Stomach (tissue), 19 donors: Measurements from ENCODE around the gene ZPBP2. TPM values are rescaled to one million over a fixed set of nuclear protein-coding genes. Genes with fewer than 3 reads are reported as not detected.

Source experiments
- DNase-seq, 2 donors: peaks; one replicate each; pipeline versions ENCODE4 v3.0.0 to v3.0.0-alpha.2; 2013 to 2019
- H3K27ac ChIP-seq, 5 donors: fragments of 200-600 bp in 4 of 5; sonication (generic) in 4 of 5; one replicate each; pipeline ENCODE4 v1.5.1; 2013 to 2019; ENCODE audit warnings: mild to moderate bottlenecking in 1 of 5, moderate library complexity in 1 of 5
- H3K27me3 ChIP-seq, 3 donors: fragments of 200-600 bp; sonication (generic); one replicate each; pipeline ENCODE4 v1.5.1; 2017 to 2019; ENCODE audit warnings: mixed run types in 1 of 3
- H3K36me3 ChIP-seq, 4 donors: fragments of 200-600 bp; sonication (generic); 1 replicate in 3 of 4; 2 replicates in 1 of 4; pipeline ENCODE4 v1.5.1; 2016 to 2019
- H3K4me1 ChIP-seq, 4 donors: fragments of 200-600 bp; sonication (generic); one replicate each; pipeline ENCODE4 v1.5.1; 2016 to 2019
- H3K4me3 ChIP-seq, 4 donors: fragments of 200-600 bp; sonication (generic) in 3 of 4; one replicate each; pipeline ENCODE4 v1.5.1; 2016 to 2019; ENCODE audit warnings: mild to moderate bottlenecking in 1 of 4
- H3K9me3 ChIP-seq, 4 donors: fragments of 200-600 bp; sonication (generic); one replicate each; pipeline ENCODE4 v1.5.1; 2016 to 2019
- EP300 ChIP-seq: sonication (generic); formaldehyde crosslinking; IDR thresholded peaks from one replicate; pipeline ENCODE4 v1.6.1; 2017; ENCODE audit warnings: antibody characterized with exemption
- POLR2A ChIP-seq, 4 donors: fragments of 450-650 bp; IDR thresholded peaks; one replicate each; pipeline ENCODE4 v1.6.1; 2016; ENCODE audit warnings: antibody characterized with exemption in 4 of 4, control low read depth in 2 of 4, mild to moderate bottlenecking in 1 of 4, moderate library complexity in 1 of 4
- POLR2AphosphoS5 ChIP-seq, 3 donors: sonication (generic); formaldehyde crosslinking; IDR thresholded peaks; one replicate each; pipeline ENCODE4 v1.6.1; 2016; ENCODE audit warnings: antibody characterized with exemption in 3 of 3
- WGBS, 5 donors: extraction: QIAGEN DNeasy Blood & Tissue Kit in 3 of 5; methylation state at CpG; one replicate each; pipeline versions ENCODE4 v1.1.5 to v1.1.7; 2013 to 2018; 5-methylcytosine and 5-hydroxymethylcytosine counted together
- intact Hi-C: fragments of 100-400 bp; cut with DNase I; formaldehyde crosslinking; loops from one replicate; pipeline ENCODE4 v1.15.1; 2023; ENCODE audit warnings: low total_unique reads
- long read RNA-seq, 10 donors: transcript quantifications; one replicate each; lab custom pipeline, GENCODE V29; 2026
- polyA plus RNA-seq, 3 donors: library from polyadenylated mRNA; stranded (reverse); fragments of 200-250 nt; gene quantifications; one replicate each; pipeline ENCODE4 v1.2.3, GENCODE V29; 2013
- total RNA-seq, 5 donors: library from RNA; depleted of rRNA; stranded (reverse); fragments of >200 nt; gene quantifications; one replicate each; pipeline versions ENCODE4 v1.1.0 to v1.2.3, GENCODE V29; 2014 to 2016
- TF ChIP-seq, protein P1 (sequence below), 7 experiments: fragments of 450-650 bp in 4 of 7; fragments of 200-600 bp in 3 of 7; sonication (generic) in 3 of 7; IDR thresholded peaks; one replicate each; pipeline ENCODE4 v1.5.1; 2016 to 2019; ENCODE audit warnings: antibody characterized with exemption in 7 of 7, control low read depth in 2 of 7, mild to moderate bottlenecking in 1 of 7
- donor health status: healthy with polysubstance abuse.
- donor health status: Bipolar disorder and iron deficiency.
- donor health status: healthy.

ZPBP2 gene, protein sequence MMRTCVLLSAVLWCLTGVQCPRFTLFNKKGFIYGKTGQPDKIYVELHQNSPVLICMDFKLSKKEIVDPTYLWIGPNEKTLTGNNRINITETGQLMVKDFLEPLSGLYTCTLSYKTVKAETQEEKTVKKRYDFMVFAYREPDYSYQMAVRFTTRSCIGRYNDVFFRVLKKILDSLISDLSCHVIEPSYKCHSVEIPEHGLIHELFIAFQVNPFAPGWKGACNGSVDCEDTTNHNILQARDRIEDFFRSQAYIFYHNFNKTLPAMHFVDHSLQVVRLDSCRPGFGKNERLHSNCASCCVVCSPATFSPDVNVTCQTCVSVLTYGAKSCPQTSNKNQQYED
- total RNA-seq (not detected), polyA plus RNA-seq (not detected)
- long read RNA-seq, donor 1 = 0 reads
- long read RNA-seq, donor 2 = 0 reads
- long read RNA-seq, donor 3 = 0 reads
- long read RNA-seq, donor 4 = 0 reads
- long read RNA-seq, donor 5 = 0 reads
- long read RNA-seq, donor 6, partial matches to known transcripts = 87 of 87 reads
- long read RNA-seq, donor 6, other reads (novel, unspliced or antisense) = 0 of 87 reads
- long read RNA-seq, donor 7 = 0 reads
- long read RNA-seq, donor 8 = 0 reads
- long read RNA-seq, donor 9 = 0 reads
- long read RNA-seq, donor 10 = 0 reads

DNA sequence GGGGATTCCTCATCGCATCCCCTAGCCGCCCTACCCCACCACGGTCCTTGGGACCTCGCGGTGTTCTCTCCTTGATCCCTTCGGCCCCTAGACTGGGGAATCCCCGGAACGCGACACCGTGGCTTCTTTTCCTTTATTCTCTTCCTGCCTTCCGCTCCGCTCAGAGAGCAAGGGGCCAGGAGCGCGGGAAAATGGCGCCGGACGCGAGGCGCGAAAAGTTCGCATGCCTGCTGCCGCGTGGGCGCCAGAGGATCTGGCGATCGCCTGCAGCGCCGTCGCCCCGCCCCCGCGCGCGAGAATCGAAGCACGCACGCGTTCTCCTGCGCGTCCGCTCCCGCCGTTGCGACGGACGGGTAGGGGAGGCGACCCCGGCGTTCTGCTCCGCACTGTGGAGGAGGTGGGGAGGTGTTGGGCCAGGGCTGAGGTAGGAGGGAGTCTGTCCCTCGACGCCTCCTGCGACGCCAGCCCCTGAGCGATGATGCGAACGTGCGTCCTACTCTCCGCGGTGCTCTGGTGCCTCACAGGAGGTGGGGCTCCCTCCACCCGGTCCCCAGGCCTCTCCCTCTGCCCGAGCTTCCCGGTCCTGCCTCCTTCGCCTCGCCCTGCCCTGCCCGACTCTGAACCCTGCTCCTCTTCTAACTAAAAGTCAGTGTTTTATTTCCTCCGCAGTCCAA lies at the start of gene ZPBP2:
ZPBP2 (plus strand) TSS at position 323 of the 674 bp plus-strand sequence; CDS start at position 476, 153 bp downstream.
- H3K4me3 ChIP-seq = peak within 1 kb of the TSS in 3 of 4 donors; percentile 7 to 18 (median 13)
- 23 to 53% (median 34%) methylated on average over 47 to 67 of the region's 67 CpGs for WGBS, 5 donors
- TF ChIP-seq, protein P1, sequence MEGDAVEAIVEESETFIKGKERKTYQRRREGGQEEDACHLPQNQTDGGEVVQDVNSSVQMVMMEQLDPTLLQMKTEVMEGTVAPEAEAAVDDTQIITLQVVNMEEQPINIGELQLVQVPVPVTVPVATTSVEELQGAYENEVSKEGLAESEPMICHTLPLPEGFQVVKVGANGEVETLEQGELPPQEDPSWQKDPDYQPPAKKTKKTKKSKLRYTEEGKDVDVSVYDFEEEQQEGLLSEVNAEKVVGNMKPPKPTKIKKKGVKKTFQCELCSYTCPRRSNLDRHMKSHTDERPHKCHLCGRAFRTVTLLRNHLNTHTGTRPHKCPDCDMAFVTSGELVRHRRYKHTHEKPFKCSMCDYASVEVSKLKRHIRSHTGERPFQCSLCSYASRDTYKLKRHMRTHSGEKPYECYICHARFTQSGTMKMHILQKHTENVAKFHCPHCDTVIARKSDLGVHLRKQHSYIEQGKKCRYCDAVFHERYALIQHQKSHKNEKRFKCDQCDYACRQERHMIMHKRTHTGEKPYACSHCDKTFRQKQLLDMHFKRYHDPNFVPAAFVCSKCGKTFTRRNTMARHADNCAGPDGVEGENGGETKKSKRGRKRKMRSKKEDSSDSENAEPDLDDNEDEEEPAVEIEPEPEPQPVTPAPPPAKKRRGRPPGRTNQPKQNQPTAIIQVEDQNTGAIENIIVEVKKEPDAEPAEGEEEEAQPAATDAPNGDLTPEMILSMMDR (IDR thresholded peaks at IDR 0.05) = no peak
- TF ChIP-seq POLR2A (IDR thresholded peaks at IDR 0.05) (no peak), POLR2AphosphoS5 (IDR thresholded peaks at IDR 0.05) (no peak), EP300 (no peak)
- H3K9me3 ChIP-seq = peaks cover 4 to 13% (median 9%) of the 10 kb centered on the region in 4 donors
- peak in 1 of 2 donors; percentile 46 for DNase-seq
- peak within 1 kb of the TSS in 4 of 5 donors; percentile 19 to 51 (median 36) for H3K27ac ChIP-seq
- H3K36me3 ChIP-seq = no peaks in the 10 kb centered on the region
- H3K27me3 ChIP-seq = peaks cover 3 to 57% (median 22%) of the 10 kb centered on the region in 3 donors
- intact Hi-C loops = no loop called here
- peaks cover 8 to 23% (median 12%) of the 10 kb centered on the region in 4 donors for H3K4me1 ChIP-seq

DNA sequence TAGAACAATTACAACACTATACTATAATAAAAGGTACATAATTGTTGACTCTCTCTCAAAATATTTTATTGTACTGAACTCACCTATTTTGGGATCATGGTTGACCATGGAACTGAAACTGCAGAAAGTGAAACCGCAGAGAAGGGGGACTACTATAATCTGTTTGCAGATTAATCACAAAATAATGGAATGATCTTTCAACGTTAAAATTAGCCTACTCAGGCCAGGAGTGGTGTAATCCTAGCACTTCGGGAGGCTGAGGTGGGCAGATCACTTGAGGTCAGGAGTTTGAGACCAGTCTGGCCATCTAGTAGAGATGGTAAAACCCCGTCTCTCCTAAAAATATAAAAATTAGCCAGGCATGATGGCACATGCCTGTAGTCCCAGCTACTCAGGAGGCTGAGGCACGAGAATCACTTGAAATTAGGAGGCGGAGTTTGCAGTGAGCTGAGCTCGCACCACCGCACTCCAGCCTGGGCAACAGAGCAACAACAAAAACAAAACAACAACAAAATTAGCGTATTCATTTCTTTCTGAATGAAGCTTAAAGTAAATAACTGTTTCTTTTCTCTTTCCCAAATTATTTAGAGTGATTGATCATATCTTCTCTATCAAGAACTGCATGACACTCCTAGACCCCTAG lies 49.5 kb upstream of the ZPBP2 start:
- Histone ChIP-seq H3K9me3 (peaks cover 1 to 8% (median 4%) of the 10 kb centered on the region in 4 donors), H3K4me1 (no peaks in the 10 kb centered on the region), H3K27me3 (no peaks in the 10 kb centered on the region), H3K36me3 (peaks cover 0 to 3% (median 0%) of the 10 kb centered on the region in 4 donors), H3K4me3 (no peak overlapping the region), H3K27ac (no peak overlapping the region)
- intact Hi-C loops = no loop called here
- WGBS, 5 donors = 73 to 82% (median 80%) methylated on average over 9 of the region's 9 CpGs
- no peak for TF ChIP-seq POLR2A (IDR thresholded peaks at IDR 0.05)
- no peak for TF ChIP-seq EP300
- TF ChIP-seq, protein P1 (IDR thresholded peaks at IDR 0.05) = no peak
- no peak for TF ChIP-seq POLR2AphosphoS5 (IDR thresholded peaks at IDR 0.05)
- DNase-seq = no peak

DNA sequence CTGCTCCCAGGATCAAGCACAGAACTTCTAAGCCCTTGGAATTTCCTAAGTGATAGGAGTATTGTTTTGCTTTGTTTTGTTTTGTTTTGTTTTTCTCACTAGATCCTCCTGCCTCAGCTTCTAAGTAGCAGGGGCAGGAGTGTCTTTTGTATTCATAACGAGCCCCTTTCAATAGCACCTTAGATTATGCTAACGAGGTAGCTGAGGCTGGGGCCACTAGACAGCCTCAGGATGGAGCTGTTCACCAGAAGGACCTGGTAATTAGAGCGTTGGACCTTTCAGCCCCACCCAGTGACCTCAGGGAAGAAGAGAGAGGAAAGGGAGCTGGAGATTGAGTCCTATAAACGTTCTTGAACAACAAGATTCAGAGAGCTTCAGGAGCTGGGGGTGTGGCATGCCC lies 47.5 kb upstream of the ZPBP2 start:
- H3K36me3 ChIP-seq = peaks cover 0 to 12% (median 0%) of the 10 kb centered on the region in 4 donors
- no peaks in the 10 kb centered on the region for H3K4me1 ChIP-seq
- DNase-seq = no peak
- peaks cover 6 to 19% (median 12%) of the 10 kb centered on the region in 4 donors for H3K9me3 ChIP-seq
- intact Hi-C loops = no loop called here
- H3K27me3 ChIP-seq = no peaks in the 10 kb centered on the region
- no peak overlapping the region for H3K27ac ChIP-seq
- 24 to 54% (median 35%) methylated on average over 4 of the region's 4 CpGs for WGBS, 5 donors
- TF ChIP-seq POLR2AphosphoS5 (IDR thresholded peaks at IDR 0.05) (no peak), POLR2A (IDR thresholded peaks at IDR 0.05) (no peak), EP300 (no peak)
- TF ChIP-seq, protein P1 (IDR thresholded peaks at IDR 0.05) = no peak
- no peak overlapping the region for H3K4me3 ChIP-seq

DNA sequence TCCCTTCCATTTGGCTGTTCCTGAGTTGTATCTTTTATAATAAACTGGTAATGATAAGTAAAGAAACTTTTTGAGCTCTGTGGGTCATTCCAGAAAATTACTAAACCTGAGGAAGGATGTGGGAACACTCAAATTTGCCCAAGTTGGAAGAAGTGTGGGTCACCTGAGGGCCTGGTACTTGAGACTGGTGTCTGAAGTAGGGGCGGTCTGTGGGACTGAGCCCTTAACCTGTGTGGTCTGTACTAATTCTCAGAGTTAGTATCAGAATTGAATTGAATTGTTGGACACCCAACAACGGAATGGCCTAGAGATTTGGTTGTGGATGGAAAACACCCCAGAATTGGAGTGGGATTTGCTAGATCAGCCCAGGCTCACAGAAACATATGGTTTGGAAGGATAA lies 47.0 kb upstream of the ZPBP2 start:
- WGBS, 5 donors = 84 to 99% (median 95%) methylated on average over 2 of the region's 2 CpGs
- no peak overlapping the region for H3K27ac ChIP-seq
- intact Hi-C loops = no loop called here

More for the DNA sequence above, 47.0 kb upstream of the ZPBP2 start:
- DNase-seq = no peak
- TF ChIP-seq, protein P1 (IDR thresholded peaks at IDR 0.05) = no peak
- TF ChIP-seq POLR2AphosphoS5 (IDR thresholded peaks at IDR 0.05) (no peak), EP300 (no peak), POLR2A (IDR thresholded peaks at IDR 0.05) (no peak)
- Histone ChIP-seq H3K9me3 (peaks cover 6 to 19% (median 12%) of the 10 kb centered on the region in 4 donors), H3K36me3 (peaks cover 0 to 12% (median 0%) of the 10 kb centered on the region in 4 donors), H3K4me3 (no peak overlapping the region), H3K27me3 (no peaks in the 10 kb centered on the region), H3K4me1 (no peaks in the 10 kb centered on the region)
